ENCODE results near the gene OR9K2. TPM values are rescaled to one million over a fixed set of nuclear protein-coding genes. Genes with fewer than 3 reads are reported as not detected.
"Not testable (repeated sequence)": the region's sequence is repeated elsewhere in the genome, so short reads cannot be mapped to it uniquely, and the experiment has no call there.

The OR9K2 gene
- not detected for total RNA-seq
- long read RNA-seq = 0 reads

GRCh38 chr12:55126106-55126505, at the start of gene OR9K2:
Gene OR9K2 (plus strand): TSS chr12:55126406. CDS start chr12:55129835, 3,429 bp downstream.
- intact Hi-C loops (cut with DNase I) = no loop called here
- no peak for DNase-seq (ENCODE audit: low spot score)

- intact Hi-C loops (cut with DNase I) = no loop called here
- DNase-seq (ENCODE audit: low spot score) = no peak
Measured at GRCh38 chr12:55092579-55092978, 33.6 kb upstream of the OR9K2 start.

- intact Hi-C loops (cut with DNase I) = no loop called here
- DNase-seq (ENCODE audit: low spot score) = no peak
Measured at GRCh38 chr12:55112378-55112875, 13.8 kb upstream of the OR9K2 start.

- no peak for DNase-seq (ENCODE audit: low spot score)
- intact Hi-C loops (cut with DNase I) = no loop called here
Measured at GRCh38 chr12:55116152-55116551, 10.1 kb upstream of the OR9K2 start.

DNA sequence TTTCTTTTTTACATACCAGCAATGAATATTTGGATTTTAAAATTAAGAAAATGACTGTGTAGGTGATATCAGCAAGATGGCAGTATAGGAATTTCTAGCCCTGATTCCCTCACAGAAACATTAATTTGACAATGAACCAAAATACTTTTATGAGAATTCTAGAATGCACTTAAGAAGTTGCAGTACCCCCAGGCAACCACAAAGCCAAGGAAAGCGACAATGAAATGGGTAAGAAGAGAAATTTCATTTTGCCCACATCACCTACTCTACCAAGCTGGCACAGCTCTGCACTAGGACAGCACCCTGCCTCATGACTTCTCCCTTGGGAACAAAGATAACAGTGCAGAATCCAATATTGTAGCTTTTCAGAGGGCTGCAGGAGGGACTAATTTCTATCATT, 6.6 kb downstream of the OR9K2 start:
- no peak for DNase-seq (ENCODE audit: low spot score)
- intact Hi-C loops (cut with DNase I) = no loop called here

DNA sequence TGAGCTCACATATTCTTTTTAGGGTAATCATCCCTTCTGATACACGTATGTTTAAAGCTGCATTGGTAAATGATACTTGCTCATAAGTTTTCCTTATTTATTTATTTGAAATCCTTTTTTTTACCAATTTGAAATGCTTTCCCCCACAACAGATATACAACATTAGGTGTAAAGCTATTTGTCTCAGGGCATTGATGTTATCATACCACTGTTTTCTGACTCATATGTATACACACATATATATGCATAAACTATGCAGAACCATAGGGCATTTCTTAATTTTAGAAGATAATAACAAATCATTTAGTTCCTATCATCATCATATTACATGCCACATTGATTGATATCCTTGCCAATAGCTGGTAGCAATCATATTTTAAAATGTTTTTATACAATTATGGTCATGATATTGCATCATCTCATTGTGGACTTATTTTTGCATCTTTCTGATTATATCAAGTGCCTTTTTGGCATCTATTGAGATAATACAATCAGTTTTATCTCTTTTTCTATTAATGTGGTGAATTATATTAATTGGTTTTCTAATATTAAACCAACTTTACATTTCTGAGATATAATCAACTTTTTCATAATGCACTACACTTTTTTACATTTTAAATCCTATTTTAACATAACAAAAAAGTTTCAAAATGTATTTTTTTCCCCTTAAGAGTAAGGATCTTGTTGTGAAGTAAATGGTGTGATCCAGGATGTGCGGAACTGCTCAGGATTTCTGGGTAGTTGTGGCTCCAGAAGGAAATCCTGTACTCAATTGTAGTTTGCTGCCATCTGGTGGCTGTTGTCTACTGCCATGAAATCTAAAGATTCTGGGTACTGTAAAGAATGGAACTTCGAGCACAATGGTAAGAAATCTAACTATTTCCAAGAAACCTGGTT, 16.7 kb downstream of the OR9K2 start:
- intact Hi-C loops (cut with DNase I) = no loop called here
- DNase-seq (ENCODE audit: low spot score) = no peak

DNA sequence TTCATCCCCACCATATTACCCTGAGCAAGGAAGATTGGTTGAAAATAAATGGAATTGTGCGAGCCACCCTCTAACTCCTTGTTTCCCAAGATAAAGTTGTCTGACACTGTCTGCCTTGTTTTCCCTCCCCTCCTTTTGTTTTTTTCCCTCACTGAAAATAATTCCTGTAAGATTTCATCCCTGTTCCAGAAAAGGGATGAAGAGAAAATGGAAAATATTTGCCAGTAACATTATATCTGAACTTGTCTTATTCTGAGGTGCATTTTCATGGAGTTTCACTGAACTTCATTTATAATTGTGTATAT, 17.3 kb downstream of the OR9K2 start:
- intact Hi-C loops (cut with DNase I) = no loop called here
- no peak for DNase-seq (ENCODE audit: low spot score)

GRCh38 chr12:55167010-55167640, 40.9 kb downstream of the OR9K2 start:
- DNase-seq (ENCODE audit: low spot score); intact Hi-C loops (cut with DNase I): not testable (repeated sequence)

- no peak for DNase-seq (ENCODE audit: low spot score)
- intact Hi-C loops (cut with DNase I) = no loop called here
Measured at GRCh38 chr12:55171445-55171844, 45.2 kb downstream of the OR9K2 start.

GRCh38 chr12:55171846-55172245, 45.6 kb downstream of the OR9K2 start:
- intact Hi-C loops (cut with DNase I); DNase-seq (ENCODE audit: low spot score): not testable (repeated sequence)

GRCh38 chr12:55172686-55173085, 46.5 kb downstream of the OR9K2 start:
- DNase-seq (ENCODE audit: low spot score) = no peak
- intact Hi-C loops (cut with DNase I) = no loop called here

DNA sequence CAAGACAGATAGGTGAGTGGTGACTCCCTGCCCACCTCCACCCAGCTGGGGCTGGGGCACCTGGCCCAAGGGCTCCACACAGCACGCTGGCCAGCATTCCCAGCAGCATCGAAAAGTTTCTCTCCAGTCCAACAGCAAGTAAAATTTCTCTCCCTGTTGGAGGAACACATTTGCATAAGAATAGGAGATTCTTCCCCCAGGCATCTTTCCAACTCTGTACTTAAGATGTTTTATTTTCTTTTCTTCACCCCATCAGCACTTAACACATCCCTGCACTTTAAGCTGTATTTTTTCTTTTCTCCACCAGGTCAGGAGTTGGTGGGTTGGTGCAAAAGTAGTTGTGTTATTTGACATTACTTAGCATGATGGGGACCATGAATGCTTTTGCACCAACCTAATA, 47.2 kb downstream of the OR9K2 start:
- intact Hi-C loops (cut with DNase I) = no loop called here

More for the DNA sequence above, 47.2 kb downstream of the OR9K2 start:
- no peak for DNase-seq (ENCODE audit: low spot score)

Other genes with a start within 250 kb of the OR9K2 start
- gene TESPA1, start 141.6 kb upstream of the OR9K2 start, total RNA-seq = 0.65 TPM
- gene NEUROD4, start 106.4 kb upstream of the OR9K2 start, total RNA-seq = not detected
- gene OR10A7, start 94.6 kb downstream of the OR9K2 start, total RNA-seq = not detected
- gene OR6C74, start 118.2 kb downstream of the OR9K2 start, total RNA-seq = not detected
- not detected for gene OR6C6, start 170.2 kb downstream of the OR9K2 start, total RNA-seq
- not detected for gene OR6C1, start 187.9 kb downstream of the OR9K2 start, total RNA-seq
- gene OR6C3, start 204.3 kb downstream of the OR9K2 start, total RNA-seq = not detected
- not detected for gene OR6C75, start 236.6 kb downstream of the OR9K2 start, total RNA-seq

All from cardiac septum (tissue), 1 donor.